ENCODE data around the gene TET1. TPM values are rescaled to one million over a fixed set of nuclear protein-coding genes. Genes with fewer than 3 reads are reported as not detected.
"Not testable (repeated sequence)": the region's sequence is repeated elsewhere in the genome, so short reads cannot be mapped to it uniquely, and the experiment has no call there.

TET1 gene
- total RNA-seq, 2 experiments from 2014 or later: 0.72 to 0.82 TPM

DNA sequence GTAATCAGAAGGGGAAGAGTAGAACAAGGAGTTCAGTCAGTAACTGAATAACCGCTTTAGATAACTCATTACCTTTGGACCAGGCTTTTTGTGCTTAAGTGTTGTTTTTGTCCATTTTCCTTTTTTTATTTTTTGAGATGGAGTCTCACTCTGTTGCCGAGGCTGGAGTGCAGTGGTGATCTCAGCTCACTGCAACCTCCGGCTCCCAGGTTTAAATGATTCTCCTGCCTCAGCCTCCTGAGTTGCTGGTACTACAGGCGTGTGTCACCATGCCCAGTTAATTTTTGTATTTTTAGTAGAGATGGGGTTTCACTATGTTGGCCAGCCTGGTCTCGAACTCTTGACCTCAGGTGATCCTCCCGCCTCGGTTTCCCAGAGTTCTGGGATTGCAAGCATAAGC lies 175.6 kb downstream of the TET1 start:
- Mint-ChIP-seq H3K36me3 (peaks cover 29% of the 10 kb centered on the region), H3K4me1 (peaks cover 14% of the 10 kb centered on the region)
- not testable (repeated sequence) for H3K9me3 Mint-ChIP-seq, H3K27me3 Mint-ChIP-seq, DNase-seq, H3K27ac Mint-ChIP-seq, H3K4me3 Mint-ChIP-seq

DNA sequence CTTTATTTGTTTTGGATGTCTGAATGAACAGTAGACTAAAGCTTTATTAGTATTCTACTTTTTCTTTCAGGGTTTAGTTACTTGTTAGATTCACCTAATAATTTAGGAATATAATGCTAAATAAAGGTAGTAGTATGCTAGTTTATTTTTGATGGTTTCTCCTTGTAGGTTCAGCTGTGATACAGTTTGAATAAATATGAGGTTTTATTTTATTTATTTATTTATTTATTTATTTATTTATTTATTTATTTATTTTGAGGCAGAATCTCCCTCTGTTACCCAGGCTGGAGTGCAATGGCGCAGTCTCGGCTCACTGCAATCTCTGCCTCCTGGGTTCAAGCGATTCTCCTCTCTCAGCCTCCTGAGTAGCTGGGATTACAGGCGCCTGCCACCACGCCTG lies 180.5 kb downstream of the TET1 start:
- H3K4me1 Mint-ChIP-seq, H3K4me3 Mint-ChIP-seq, H3K9me3 Mint-ChIP-seq, DNase-seq, H3K27me3 Mint-ChIP-seq, H3K27ac Mint-ChIP-seq: not testable (repeated sequence)
- H3K36me3 Mint-ChIP-seq: peaks cover 11% of the 10 kb centered on the region

DNA sequence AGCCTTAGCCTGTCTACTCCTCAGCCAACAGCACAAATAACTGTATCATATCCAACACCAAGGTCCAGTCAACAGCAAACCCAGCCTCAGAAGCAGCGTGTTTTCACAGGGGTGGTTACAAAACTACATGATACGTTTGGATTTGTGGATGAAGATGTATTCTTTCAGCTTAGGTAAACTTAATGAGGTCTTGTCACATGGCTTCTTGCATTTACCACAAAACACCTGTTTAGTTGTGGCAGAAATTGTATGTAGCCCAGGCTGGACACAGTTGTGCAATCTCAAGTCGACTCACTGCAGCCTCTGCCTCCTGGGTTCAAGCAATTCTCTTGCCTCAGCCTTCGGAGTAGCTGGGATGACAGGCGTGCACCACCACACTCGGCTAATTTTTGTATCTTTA lies 182.3 kb downstream of the TET1 start:
- H3K4me3 Mint-ChIP-seq: no peak overlapping the region
- H3K36me3 Mint-ChIP-seq: peaks cover 8% of the 10 kb centered on the region
- H3K4me1 Mint-ChIP-seq: peaks cover 5% of the 10 kb centered on the region
- no peak for DNase-seq
- no peaks in the 10 kb centered on the region for H3K27me3 Mint-ChIP-seq
- no peaks in the 10 kb centered on the region for H3K9me3 Mint-ChIP-seq
- H3K27ac Mint-ChIP-seq: no peak overlapping the region

Other genes starting within 250 kb of the TET1 start
- 100 to 1,000 TPM; 160 to 165 TPM for gene HNRNPH3, start 228.3 kb upstream of the TET1 start, total RNA-seq
- gene PBLD, start 227.4 kb upstream of the TET1 start, total RNA-seq: 1 to 10 TPM in 1 of 2 experiments, under 1 TPM in 1; 0.70 to 1.5 TPM
- 1 to 10 TPM; 7.1 TPM for gene RUFY2, start 153.1 kb upstream of the TET1 start, total RNA-seq
- gene DNA2, start 88.4 kb upstream of the TET1 start, total RNA-seq: 10 to 100 TPM; 44.5 to 51.4 TPM
- gene SLC25A16, start 32.8 kb upstream of the TET1 start, total RNA-seq: 10 to 100 TPM; 13.2 to 13.7 TPM
- 100 to 1,000 TPM; 112 to 118 TPM for gene CCAR1, start 160.9 kb downstream of the TET1 start, total RNA-seq

All from activated naive CD8-positive, alpha-beta T cell treated with anti-CD3 and anti-CD28 coated beads for 36 hours (primary cell).